ENCODE measurements around the gene TUBB4B.
"Not testable (repeated sequence)": the region's sequence is repeated elsewhere in the genome, so short reads cannot be mapped to it uniquely, and the experiment has no call there.

Gene TUBB4B

DNA sequence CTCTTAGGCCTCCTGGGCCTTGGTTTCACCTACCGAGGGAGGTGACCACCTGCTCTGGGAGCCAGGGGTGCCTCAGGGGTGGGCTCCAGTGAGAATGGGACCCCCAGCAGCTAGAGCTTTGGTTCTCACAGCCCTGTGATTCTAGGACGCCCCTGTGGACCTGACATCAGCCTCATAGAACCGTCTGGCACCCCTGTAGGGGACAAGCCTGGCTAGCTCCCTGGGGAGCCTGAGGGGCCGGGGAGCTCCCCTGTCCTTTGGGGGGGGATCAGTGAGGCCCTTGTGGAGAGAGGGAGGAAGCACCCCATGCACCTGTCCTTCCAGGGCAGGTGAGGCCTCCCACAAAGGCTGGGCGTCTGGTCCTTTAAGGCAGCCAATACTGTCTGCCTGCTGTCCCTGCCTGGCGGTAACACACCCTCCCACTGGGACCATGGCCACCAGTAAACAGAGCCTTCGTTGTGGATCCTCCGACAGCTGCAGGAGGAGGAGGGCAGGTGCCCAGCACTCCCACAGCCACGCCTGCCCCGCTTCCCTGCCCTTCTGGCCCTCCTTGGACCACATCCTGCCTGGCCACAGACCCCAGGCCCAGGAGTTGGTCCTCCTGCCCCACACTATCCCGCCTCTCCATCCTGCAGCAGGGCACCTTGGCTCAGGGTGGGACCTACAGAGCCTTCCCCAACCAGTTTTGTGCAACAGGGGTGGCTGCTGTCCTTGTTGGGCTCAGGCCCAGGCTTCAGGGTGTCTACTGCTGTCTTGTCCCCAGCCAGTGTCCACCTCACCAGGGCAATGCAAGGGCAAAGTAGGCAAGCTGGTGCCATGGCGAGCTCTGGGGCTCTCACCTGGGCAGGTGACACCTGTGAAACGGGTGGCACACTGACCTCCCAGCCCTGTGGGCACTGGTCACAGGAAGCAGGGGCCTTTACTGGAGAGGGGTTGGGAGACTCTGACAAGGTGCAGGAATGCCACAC, 3.0 kb upstream of the TUBB4B start:
- DNase-seq (ENCODE audit: low spot score), result no peak

DNA sequence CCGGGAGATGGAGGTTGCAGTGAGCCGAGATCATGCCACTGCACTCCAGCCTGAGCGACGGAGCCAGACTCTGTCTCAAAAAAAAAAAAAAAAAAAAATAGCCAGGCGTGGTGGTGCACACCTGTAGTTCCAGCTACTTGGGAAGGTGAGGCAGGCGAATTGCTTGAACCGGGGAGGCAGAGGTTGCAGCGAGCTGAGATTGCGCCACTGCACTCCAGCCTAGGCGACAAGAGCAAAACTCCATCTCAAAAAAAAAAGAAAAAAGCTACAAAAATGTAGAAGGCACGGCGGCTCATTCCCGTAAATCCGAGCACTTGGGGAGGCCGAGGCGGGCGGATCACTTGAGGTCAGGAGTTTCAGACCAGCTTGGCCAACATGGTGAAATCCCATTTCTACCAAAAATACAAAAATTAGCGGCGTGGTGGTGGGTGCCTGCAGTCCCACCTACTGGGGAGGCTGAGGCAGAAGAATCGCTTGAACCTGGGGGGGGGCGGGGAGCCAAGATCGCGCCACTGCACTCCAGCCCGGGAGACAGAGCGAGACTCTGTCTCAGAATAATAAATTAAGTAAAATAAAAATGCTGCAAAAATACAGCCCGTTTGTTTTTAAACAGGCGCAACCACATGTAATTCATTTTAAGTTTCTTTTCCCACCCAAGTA, 1.4 kb upstream of the TUBB4B start:
- DNase-seq (ENCODE audit: low spot score), result not testable (repeated sequence)

GRCh38 chr9:137240318-137240840, 708 bp upstream of the TUBB4B start:
- no peak for DNase-seq (ENCODE audit: low spot score)

DNA sequence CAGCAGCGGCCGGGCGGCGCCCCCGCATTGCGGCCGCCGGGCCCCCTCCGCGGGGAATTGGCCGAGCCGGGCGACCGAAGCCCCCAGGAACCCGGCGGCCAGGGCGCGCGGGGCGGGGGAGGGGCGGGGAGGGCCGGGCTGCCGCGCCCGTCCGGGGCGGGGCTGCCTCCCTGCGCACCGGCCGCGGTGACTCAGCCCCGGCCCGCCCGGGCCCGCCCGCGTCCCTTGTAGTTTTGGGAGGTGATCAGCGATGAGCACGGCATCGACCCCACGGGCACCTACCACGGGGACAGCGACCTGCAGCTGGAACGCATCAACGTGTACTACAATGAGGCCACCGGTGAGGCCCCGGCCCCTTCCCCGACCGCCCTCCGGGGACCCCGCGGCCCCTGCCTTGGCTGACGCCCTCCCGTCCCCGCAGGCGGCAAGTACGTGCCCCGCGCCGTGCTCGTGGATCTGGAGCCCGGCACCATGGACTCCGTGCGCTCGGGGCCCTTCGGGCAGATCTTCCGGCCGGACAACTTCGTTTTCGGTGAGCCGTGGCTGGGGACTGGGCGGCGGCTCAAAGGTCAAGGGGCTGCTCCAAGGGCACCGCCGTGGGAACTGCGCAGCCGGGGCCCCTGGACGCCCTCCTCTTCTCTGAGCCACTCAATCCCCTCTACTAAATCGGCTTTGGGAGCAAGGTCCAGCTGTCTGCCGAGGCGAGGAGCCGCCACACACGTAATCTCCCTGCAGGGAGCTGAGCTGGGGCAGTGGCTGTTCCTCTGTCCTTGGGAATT, 592 bp downstream of the TUBB4B start:
- no peak for DNase-seq (ENCODE audit: low spot score)

DNA sequence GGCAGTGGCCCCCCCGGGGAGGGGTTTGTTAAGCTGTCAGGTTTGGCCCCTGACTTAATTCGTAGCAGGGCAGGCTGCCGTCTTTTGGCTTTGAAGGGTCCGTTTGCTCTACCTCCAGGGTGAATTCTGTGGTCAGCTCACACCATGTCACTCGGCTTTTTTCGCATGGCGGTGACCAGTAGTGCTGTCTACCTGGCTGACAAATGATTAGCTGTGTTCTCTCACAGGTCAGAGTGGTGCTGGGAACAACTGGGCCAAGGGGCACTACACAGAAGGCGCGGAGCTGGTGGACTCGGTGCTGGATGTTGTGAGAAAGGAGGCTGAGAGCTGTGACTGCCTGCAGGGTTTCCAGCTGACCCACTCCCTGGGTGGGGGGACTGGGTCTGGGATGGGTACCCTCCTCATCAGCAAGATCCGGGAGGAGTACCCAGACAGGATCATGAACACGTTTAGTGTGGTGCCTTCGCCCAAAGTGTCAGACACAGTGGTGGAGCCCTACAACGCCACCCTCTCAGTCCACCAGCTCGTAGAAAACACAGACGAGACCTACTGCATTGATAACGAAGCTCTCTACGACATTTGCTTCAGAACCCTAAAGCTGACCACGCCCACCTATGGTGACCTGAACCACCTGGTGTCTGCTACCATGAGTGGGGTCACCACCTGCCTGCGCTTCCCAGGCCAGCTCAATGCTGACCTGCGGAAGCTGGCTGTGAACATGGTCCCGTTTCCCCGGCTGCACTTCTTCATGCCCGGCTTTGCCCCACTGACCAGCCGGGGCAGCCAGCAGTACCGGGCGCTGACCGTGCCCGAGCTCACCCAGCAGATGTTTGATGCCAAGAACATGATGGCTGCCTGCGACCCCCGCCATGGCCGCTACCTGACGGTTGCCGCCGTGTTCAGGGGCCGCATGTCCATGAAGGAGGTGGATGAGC, 1.4 kb downstream of the TUBB4B start:
- no peak for DNase-seq (ENCODE audit: low spot score)

- DNase-seq (ENCODE audit: low spot score), result not testable (repeated sequence)
Observed at GRCh38 chr9:137243266-137243625, 2.2 kb downstream of the TUBB4B start.

DNA sequence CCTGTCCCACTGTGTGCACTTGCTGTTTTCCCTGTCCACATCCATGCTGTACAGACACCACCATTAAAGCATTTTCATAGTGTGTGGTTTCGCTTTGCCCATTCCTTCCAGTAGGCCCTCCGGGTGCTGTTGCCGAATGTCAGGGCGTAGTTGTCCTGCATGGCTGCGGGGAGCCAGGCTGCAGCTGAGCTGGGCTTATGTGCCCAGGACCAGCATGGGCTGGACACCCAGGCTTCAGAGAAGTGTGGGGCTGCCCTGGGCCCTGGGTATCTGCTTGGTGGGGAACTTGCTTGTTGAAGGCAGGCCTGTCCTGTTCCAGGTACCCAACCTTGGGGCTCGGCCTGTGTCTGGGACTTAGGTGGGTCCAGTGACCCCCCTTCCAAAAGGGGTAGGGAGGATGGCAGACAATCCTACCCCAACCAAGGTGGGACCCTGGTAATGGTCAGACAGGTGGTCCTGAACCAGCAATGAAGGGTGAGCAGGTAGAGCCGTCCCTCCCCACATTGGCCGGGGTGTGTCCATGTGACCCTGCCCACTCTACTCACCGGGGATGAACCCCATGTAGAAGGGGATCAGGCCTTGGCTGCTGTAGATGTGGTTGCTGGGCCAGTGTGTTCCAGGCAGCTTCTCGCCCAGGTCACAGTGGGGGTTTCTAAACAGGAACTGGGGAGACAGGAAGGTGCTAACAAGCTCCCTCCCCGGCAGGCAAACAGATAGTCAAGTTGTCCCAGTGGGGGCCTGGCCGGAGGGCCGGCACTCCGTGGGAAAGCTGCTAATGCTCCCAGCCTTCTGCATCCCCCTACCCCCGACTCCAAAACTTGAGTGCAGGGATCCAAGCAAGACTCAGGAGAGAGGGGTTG, 2.8 kb downstream of the TUBB4B start:
- no peak for DNase-seq (ENCODE audit: low spot score)

- no peak for DNase-seq (ENCODE audit: low spot score)
Observed at GRCh38 chr9:137244486-137245449, 3.7 kb downstream of the TUBB4B start.

DNA sequence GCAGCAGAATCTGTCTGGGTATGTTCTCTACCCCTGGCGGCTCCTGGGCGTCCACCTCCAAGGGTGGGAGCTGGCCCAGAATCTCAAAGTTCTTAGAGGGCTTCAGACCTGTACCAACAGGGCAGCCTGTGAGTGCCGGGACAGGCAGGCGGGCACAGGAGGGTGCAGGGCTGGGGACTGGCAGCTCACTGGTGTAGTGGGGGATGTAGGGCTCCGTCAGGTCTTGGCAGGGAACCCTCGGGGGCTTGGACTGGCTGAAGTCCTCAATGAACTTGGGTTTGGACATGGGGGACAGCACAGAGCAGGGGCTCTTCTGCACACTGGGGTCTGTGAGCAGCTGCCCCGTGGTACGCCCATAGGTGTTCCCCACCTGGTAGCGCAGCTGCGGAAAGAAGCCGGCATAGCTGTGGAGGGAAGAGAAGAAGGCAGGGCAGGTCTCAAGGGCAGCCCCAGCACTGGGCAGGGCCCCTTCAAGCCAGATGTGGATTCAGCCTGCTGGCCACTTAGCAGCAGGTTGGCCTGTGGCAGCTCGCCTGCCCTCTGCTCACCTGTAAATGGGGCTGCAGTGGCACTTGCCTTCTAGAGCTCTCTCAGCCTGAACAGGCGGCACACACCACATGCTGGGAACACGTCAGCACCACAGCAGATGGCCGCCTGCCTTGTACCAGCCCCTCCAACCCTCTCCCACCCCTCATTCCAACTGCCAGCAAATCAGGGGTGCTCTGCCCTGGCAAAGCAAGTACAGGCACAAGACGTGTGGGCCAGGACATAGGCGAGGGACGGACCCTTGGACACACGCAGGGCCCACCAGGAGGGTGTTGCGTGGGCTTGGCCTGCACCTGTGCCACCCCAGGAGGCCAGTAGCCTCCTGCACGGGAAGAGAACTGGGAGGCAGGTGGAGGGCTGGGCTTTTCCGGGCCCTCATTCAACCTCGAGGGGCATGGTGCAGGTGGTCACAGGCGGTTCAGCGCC, 4.6 kb downstream of the TUBB4B start:
- no peak for DNase-seq (ENCODE audit: low spot score)

- DNase-seq (ENCODE audit: low spot score), result no peak
Observed at GRCh38 chr9:137247135-137247915, 6.2 kb downstream of the TUBB4B start.

DNA sequence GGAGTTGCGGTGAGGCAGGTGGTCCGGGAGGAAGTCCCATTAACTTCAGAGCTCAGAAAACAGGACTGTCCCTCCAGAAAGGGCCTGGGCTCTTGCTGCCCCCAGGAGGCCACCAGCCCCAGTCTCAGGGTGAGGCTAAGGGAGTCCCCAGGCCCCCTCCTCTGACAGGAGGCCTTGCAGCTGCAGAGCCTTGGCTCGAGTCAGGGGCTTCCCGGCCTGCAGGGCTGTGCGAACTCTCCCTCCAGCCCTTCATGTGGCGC, 6.8 kb downstream of the TUBB4B start:
- no peak for DNase-seq (ENCODE audit: low spot score)

- no peak for DNase-seq (ENCODE audit: low spot score)
Observed at GRCh38 chr9:137250329-137251193, 9.5 kb downstream of the TUBB4B start.

DNA sequence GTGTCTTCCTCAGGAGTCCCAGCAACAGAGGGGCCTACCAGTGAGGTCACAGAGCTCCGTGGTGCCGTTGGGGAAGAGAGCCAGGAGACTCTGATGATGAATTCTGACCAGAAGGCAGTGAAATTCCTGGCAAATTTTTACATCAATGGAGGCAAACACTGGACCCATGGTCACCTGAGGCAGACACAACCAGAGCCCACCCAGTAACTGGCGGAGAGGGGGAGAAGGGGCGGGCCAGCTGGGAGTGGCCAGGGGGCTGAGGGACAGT, 10.0 kb downstream of the TUBB4B start, which contains the start of gene STPG3:
TSS of gene STPG3 (plus strand) at position 93 of the 268 bp plus-strand sequence. CDS start at position 94, 1 bp downstream.
- no peak for DNase-seq (ENCODE audit: low spot score)

- no peak for DNase-seq (ENCODE audit: low spot score)
Observed at GRCh38 chr9:137251490-137252268, 10.6 kb downstream of the TUBB4B start.
